Cardiac muscle cell (in vitro differentiated cells and primary cell): ENCODE results near the gene SAMD3. TPM values are rescaled to one million over a fixed set of nuclear protein-coding genes. Genes with fewer than 3 reads are reported as not detected.

Source experiments
- DNase-seq, 2 donors: peaks; one replicate each; pipeline versions ENCODE4 v3.0.0 to v3.0.0-alpha.2; 2010 to 2017; ENCODE audit warnings: low read depth in 1 of 2, low spot score in 1 of 2
- H3K27ac ChIP-seq: fragments of 200-600 bp; sonication (generic); 2 replicates; pipeline ENCODE4 v1.5.1; 2016
- H3K27me3 ChIP-seq: fragments of 200-600 bp; sonication (generic); 2 replicates; pipeline ENCODE4 v1.6.0; 2016; ENCODE audit warnings: control low read depth
- H3K36me3 ChIP-seq: fragments of 200-600 bp; sonication (generic); 2 replicates; pipeline ENCODE4 v1.5.1; 2016; ENCODE audit warnings: control low read depth
- H3K4me1 ChIP-seq: fragments of 200-600 bp; sonication (generic); 2 replicates; pipeline ENCODE4 v1.8.1; 2017; ENCODE audit warnings: low read depth, mild to moderate bottlenecking, mixed run types
- H3K4me3 ChIP-seq: fragments of 200-600 bp; sonication (generic); 2 replicates; pipeline ENCODE4 v1.5.1; 2016; ENCODE audit warnings: mild to moderate bottlenecking
- H3K9me3 ChIP-seq: fragments of 200-600 bp; sonication (generic); 2 replicates; pipeline ENCODE4 v1.5.1; 2017; ENCODE audit warnings: low read depth, mild to moderate bottlenecking, control low read depth
- CTCF ChIP-seq: IDR thresholded peaks from 2 replicates; pipeline ENCODE4 v1.5.1; 2012; ENCODE audit warnings: low read depth, mild to moderate bottlenecking, low read length
- polyA plus RNA-seq: library from polyadenylated mRNA; unstranded; fragments of >200 nt; fragmentation: Nextera tagmentation; extraction: Ambion mirVana; gene quantifications from 2 replicates; pipeline ENCODE4 v1.2.1, GENCODE V29; 2016
- total RNA-seq: library from RNA; depleted of rRNA; stranded (reverse); fragments of >200 nt; gene quantifications from 2 replicates; pipeline ENCODE4 v1.2.3, GENCODE V29; 2016

Gene SAMD3
- total and polyA plus RNA-seq, 2 experiments from 2014 or later: not detected

GRCh38 chr6:130128326-130128725 is 94.4 kb downstream of the SAMD3 start:
- Histone ChIP-seq H3K4me1 (no peaks in the 10 kb centered on the region), H3K27ac (no peak overlapping the region), H3K9me3 (no peaks in the 10 kb centered on the region), H3K36me3 (no peaks in the 10 kb centered on the region), H3K27me3 (no peaks in the 10 kb centered on the region), H3K4me3 (no peak overlapping the region)
- no peak for DNase-seq
- no peak for TF ChIP-seq CTCF

GRCh38 chr6:130127195-130127594 is 95.6 kb downstream of the SAMD3 start:
- Histone ChIP-seq H3K4me3 (no peak overlapping the region), H3K27ac (no peak overlapping the region), H3K4me1 (no peaks in the 10 kb centered on the region), H3K9me3 (no peaks in the 10 kb centered on the region), H3K27me3 (no peaks in the 10 kb centered on the region), H3K36me3 (no peaks in the 10 kb centered on the region)
- no peak for TF ChIP-seq CTCF
- DNase-seq: no peak

- no peak for DNase-seq
- no peaks in the 10 kb centered on the region for H3K27me3 ChIP-seq
- H3K9me3 ChIP-seq: no peaks in the 10 kb centered on the region
- H3K36me3 ChIP-seq: no peaks in the 10 kb centered on the region
- H3K27ac ChIP-seq: no peak overlapping the region
- no peaks in the 10 kb centered on the region for H3K4me1 ChIP-seq
- no peak overlapping the region for H3K4me3 ChIP-seq
- TF ChIP-seq CTCF: no peak
Measured at GRCh38 chr6:130122243-130122642, 100.5 kb downstream of the SAMD3 start.

DNA sequence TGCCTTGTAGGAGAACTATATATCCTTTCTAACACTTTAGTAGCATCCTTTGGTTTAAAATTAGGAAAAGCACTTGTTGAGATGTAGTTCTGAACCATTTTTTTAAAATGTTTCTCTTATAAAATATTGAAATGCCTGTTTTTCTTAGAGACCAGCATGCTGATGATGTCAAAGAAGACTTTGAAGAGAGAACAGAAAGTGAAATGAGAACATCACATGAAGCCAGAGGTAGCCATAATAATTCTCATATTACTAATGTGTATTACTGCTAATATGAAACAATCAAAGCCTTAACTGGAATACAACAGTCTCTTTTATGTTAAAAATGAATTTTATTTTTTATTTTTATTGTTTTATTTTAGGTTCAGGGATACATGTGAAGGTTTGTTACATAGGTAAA is 102.0 kb downstream of the SAMD3 start:
- TF ChIP-seq CTCF: no peak
- Histone ChIP-seq H3K9me3 (no peaks in the 10 kb centered on the region), H3K4me3 (no peak overlapping the region), H3K27ac (no peak overlapping the region), H3K36me3 (no peaks in the 10 kb centered on the region), H3K4me1 (no peaks in the 10 kb centered on the region), H3K27me3 (no peaks in the 10 kb centered on the region)
- no peak for DNase-seq

- no peak overlapping the region for H3K27ac ChIP-seq
Measured at GRCh38 chr6:130119211-130119610, 103.5 kb downstream of the SAMD3 start.

More at GRCh38 chr6:130119211-130119610, 103.5 kb downstream of the SAMD3 start:
- no peak overlapping the region for H3K4me3 ChIP-seq
- H3K9me3 ChIP-seq: no peaks in the 10 kb centered on the region
- TF ChIP-seq CTCF: no peak
- no peak for DNase-seq
- H3K27me3 ChIP-seq: no peaks in the 10 kb centered on the region
- H3K36me3 ChIP-seq: no peaks in the 10 kb centered on the region
- no peaks in the 10 kb centered on the region for H3K4me1 ChIP-seq
